Fibroblast of villous mesenchyme (primary cell): ENCODE data around the gene JAKMIP2. TPM values are rescaled to one million over a fixed set of nuclear protein-coding genes. Genes with fewer than 3 reads are reported as not detected.

ENCODE experiments used
- DNase-seq: peaks from one replicate; pipeline ENCODE4 v3.0.0-alpha.2; 2010; ENCODE audit warnings: low read depth
- H3K4me3 ChIP-seq: 2 replicates; pipeline ENCODE4 v1.5.1; 2011; ENCODE audit warnings: low read depth, mild to moderate bottlenecking, low read length
- CTCF ChIP-seq: IDR thresholded peaks from 2 replicates; pipeline ENCODE4 v1.5.1; 2012; ENCODE audit warnings: low read depth, mild to moderate bottlenecking, low read length; ENCODE audit not compliant: insufficient read depth
- total RNA-seq: library from RNA; depleted of rRNA; stranded (reverse); fragments of >200 nt; gene quantifications from 2 replicates; pipeline ENCODE4 v1.2.3, GENCODE V29; 2012

JAKMIP2 gene
- total RNA-seq, 1 donor, result 3.5 TPM

DNA sequence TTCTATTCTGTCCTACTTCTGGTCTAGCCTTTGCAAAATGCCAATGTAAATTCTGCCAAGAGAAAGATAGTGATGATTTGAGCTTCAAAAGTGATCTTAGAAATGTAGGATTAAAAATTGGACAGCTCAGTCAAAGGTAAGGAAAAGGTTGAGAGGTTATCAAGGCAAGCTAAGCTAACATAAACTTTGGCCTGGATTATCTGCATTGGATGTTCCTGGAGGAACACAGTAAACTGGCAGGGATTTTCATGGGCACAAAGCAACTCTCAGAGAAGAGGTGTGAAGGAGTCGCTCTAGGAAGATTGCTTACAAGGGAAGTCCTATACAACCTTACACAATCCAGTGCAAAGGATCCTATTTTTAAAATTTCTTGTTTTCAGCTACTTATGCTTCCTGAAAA is 115.2 kb downstream of the JAKMIP2 start:
- DNase-seq, result no peak
- H3K4me3 ChIP-seq, result no peak overlapping the region
- no peak for TF ChIP-seq CTCF

DNA sequence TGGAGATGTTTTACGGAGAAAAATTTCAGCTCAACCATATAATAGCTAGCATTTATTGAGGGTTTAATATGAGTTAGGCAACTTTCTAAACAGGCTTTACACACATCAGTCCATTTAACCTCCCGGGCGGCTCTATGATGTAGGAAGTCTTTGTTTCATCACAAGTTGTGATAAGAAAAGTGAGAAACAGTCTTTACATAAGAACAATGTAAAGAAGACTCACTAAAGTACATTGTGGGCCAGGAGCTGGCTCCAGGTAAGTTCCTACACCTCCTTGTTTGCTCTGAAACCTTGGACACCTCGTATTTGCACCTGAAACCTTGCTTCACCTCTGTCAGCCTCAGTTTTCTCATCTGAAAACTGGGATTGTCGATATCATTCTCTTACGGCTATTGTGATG is 116.1 kb downstream of the JAKMIP2 start:
- TF ChIP-seq CTCF, result no peak
- H3K4me3 ChIP-seq, result no peak overlapping the region
- no peak for DNase-seq

DNA sequence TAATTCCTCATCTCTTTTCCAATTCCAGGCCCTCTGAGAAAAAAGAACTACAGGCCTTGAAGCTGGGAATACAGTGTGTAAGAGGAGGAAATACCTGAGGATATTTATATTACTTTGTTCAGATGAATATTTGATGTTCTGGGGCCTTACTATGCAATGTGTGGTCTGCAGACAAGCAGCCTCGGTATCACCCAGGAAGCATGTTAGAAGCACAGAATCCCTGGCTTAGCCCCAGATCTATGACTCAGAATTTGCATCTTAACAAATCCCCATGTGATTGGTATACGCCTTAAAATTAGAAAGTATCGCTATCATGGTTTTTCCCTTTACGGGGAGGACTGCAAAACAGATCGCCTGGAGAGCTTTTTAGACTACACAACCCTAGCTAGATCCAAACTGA is 121.0 kb downstream of the JAKMIP2 start:
- H3K4me3 ChIP-seq, result no peak overlapping the region
- DNase-seq, result peak; percentile 43
- no peak for TF ChIP-seq CTCF

DNA sequence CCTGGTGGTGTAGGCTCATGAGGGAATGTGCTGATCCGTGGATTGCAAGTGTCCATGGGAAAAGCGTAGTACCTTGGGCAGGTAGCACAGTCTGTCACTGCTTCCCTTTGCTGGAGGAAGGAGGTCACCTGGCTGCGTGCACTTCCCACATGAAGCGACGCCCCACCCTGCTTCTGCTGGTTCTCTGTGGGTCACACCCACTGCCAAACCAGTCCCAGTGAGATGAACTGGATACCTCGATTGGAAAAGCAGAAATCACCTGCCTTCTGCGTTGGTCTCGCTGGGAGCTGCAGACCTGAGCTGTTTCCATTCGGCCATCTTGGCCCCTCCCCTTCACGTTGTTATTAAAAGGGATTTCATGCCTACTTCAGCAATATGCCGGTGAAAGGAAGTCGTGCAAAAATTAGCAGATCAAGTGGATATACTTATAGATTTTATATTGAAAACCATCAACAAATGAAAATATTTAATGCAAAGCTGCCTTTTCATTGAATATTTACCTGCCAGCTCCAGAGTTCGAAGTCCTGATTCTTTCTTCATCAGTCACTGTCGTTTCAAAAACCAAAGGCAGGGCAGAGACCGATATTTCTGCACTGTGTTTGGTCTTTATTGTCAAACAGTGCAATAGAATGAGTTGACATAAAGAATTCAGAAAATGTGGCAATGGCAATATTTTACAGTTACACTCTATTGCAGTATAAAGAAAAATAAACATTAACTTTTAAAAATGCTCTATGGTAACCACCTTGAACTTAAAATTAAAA is 123.2 kb downstream of the JAKMIP2 start:
- H3K4me3 ChIP-seq, result no peak overlapping the region
- no peak for TF ChIP-seq CTCF
- no peak for DNase-seq

DNA sequence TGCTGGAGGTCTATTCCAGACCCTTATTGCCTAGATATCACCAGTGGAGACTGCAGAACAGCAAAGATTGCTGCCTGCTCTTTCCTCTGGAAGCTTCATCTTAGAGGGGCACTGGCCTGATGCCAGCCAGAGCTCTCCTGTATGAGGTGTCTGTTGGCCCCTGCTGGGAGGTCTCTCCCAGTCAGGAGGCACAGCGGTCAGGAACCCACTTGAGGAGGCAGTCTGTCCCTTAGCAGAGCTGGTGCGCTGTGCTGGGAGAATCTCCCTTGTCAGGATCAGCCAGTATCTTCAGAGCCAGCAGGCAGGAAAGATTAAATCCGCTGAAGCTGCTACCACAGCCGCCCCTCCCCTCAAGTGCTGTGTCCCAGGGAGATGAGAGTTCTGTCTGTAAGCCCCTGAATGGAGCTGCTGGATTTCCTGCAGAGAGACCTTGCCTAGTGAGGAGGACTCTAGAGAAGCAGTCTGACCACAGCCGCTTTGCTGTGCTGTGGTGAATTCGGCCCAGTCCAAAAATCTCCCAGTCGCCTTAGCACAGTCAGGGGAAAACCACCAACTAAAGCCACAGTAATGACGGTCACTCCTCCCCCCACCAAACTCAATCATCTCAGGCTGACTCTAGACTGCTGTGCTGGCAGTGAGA is 124.1 kb downstream of the JAKMIP2 start:
- TF ChIP-seq CTCF, result no peak
- no peak overlapping the region for H3K4me3 ChIP-seq
- DNase-seq, result no peak

DNA sequence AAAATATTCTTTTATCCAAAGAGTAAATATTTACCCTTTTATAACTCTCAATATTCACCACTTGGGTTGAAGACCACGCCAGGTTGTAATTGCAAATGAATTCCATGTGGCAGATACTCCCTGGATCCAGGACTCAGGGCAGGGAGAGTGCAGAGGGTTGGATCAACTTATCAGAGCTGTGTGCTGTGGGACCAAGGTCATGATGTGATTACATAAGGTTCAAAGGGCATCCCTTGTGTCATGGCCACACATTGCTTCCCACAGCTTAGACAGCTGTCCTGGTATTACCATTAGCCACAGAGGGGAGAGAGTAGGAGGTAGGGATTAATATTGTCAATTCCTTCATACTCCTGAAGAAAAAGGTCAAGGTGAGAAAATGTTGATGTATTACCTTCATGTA is 133.9 kb downstream of the JAKMIP2 start:
- DNase-seq, result no peak

More for the DNA sequence above, 133.9 kb downstream of the JAKMIP2 start:
- H3K4me3 ChIP-seq, result no peak overlapping the region
- TF ChIP-seq CTCF, result no peak
